Amniotic epithelial cell (primary cell): ENCODE results near the gene DOCK7.

Experiments used
- DNase-seq: peaks from one replicate; pipeline ENCODE4 v3.0.0-alpha.2; 2010; ENCODE audit warnings: low read depth

The DOCK7 gene

GRCh38 chr1:62444701-62445100 lies 243.5 kb downstream of the DOCK7 start:
- no peak for DNase-seq

- DNase-seq, result peak; percentile 30
Measured at GRCh38 chr1:62439652-62440371, 248.4 kb downstream of the DOCK7 start.

GRCh38 chr1:62438163-62438562 lies 250.0 kb downstream of the DOCK7 start:
- DNase-seq, result no peak

GRCh38 chr1:62437273-62437940 lies 250.8 kb downstream of the DOCK7 start:
- peak; percentile 37 for DNase-seq

- peak; percentile 100 for DNase-seq
Measured at GRCh38 chr1:62436466-62437272, 251.5 kb downstream of the DOCK7 start, which contains the start of gene USP1. Gene USP1 (plus strand): TSS chr1:62437049. CDS start chr1:62439868, 2,819 bp downstream.

GRCh38 chr1:62436039-62436465 lies 252.1 kb downstream of the DOCK7 start:
- no peak for DNase-seq

GRCh38 chr1:62435231-62436038 lies 252.8 kb downstream of the DOCK7 start:
- DNase-seq, result peak; percentile 15

GRCh38 chr1:62434618-62435001 lies 253.6 kb downstream of the DOCK7 start:
- no peak for DNase-seq

- no peak for DNase-seq
Measured at GRCh38 chr1:62433861-62434617, 254.1 kb downstream of the DOCK7 start.

GRCh38 chr1:62429581-62429980 lies 258.6 kb downstream of the DOCK7 start:
- DNase-seq, result no peak

GRCh38 chr1:62428351-62428750 lies 259.8 kb downstream of the DOCK7 start:
- DNase-seq, result no peak

- DNase-seq, result no peak
Measured at GRCh38 chr1:62426794-62427193, 261.4 kb downstream of the DOCK7 start.

- no peak for DNase-seq
Measured at GRCh38 chr1:62426237-62426636, 261.9 kb downstream of the DOCK7 start.

GRCh38 chr1:62425041-62425440 lies 263.1 kb downstream of the DOCK7 start:
- no peak for DNase-seq

GRCh38 chr1:62424411-62424810 lies 263.8 kb downstream of the DOCK7 start:
- no peak for DNase-seq

- DNase-seq, result no peak
Measured at GRCh38 chr1:62423580-62424242, 264.5 kb downstream of the DOCK7 start.

- no peak for DNase-seq
Measured at GRCh38 chr1:62420214-62420613, 268.0 kb downstream of the DOCK7 start.

GRCh38 chr1:62417351-62417999 lies 270.7 kb downstream of the DOCK7 start:
- no peak for DNase-seq

GRCh38 chr1:62415687-62416086 lies 272.5 kb downstream of the DOCK7 start:
- DNase-seq, result no peak

GRCh38 chr1:62407398-62408009 lies 280.7 kb downstream of the DOCK7 start:
- peak; percentile 33 for DNase-seq
